Measurements from ENCODE around the gene PPM1H.

Gene PPM1H

DNA sequence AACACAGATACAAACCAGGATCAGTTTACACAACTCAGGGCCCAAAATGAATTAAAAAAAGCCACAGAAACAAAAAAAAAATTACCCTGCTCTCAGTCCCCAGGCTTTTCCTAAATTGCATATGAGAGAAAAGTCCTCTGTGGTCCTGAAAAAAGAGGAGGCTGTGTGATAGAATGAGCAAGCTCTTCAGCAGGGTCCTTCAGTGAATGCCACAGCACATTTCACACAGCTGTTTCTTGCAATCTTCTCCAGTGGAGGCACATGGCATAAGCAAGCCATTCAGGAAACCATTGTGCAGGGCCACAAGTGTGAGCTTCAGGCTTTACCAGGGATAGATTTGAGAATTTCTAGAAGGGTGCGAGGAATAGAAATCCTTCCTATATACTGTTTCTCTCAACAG lies 168.5 kb downstream of the PPM1H start:
- TF ChIP-seq RAD21 (IDR thresholded peaks at IDR 0.05; ENCODE audit: low read depth), result no peak

DNA sequence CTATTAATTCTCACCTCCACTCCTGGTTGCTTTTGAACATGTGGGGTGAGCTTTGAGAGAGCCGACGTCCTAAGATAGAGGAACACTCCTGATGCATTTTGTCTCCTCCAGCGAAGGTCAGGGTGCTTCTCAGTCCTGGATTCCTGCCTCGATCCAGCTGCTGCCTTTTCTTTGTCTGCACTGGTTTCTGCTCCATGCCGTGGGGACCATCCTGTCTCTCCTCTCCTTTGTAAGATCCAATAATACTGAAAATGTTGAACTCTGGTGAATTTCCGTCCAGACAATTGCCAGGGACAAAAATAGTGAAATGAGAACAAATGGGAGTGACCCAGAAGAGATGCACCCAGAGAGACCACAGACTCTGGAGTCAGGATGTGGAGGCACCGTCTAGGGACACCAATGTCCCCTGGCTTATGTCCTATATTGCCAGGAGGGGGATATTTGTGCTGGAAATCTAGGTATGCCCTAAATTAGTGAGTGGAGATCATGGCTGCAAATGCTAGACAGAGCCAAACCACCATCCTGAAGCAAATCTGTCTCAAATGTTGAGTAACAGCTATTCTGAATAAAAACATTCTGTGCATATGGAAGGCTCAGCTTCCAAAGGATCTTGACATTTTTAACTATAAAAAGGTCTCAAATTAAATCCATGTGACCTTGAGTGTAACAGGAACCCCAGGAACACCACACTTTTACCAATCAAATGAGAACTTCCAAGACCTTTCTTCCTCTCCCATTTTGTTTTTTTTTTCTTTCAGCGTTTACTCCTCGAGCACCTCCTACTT lies 170.9 kb downstream of the PPM1H start:
- TF ChIP-seq YY1 (IDR thresholded peaks at IDR 0.05; ENCODE audit: low read depth), result no peak
- no peak for TF ChIP-seq TAF1 (IDR thresholded peaks at IDR 0.05; ENCODE audit: low read depth)
- TF ChIP-seq, protein P1, sequence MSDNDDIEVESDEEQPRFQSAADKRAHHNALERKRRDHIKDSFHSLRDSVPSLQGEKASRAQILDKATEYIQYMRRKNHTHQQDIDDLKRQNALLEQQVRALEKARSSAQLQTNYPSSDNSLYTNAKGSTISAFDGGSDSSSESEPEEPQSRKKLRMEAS (IDR thresholded peaks at IDR 0.05), result no peak
- TF ChIP-seq TCF12 (IDR thresholded peaks at IDR 0.05; ENCODE audit: low read depth), result no peak
- no peak for TF ChIP-seq TEAD4 (IDR thresholded peaks at IDR 0.05)
- no peak for TF ChIP-seq CREB1 (IDR thresholded peaks at IDR 0.05; ENCODE audit: low read depth)
- no peak for TF ChIP-seq FOXM1 (IDR thresholded peaks at IDR 0.05; ENCODE audit: borderline replicate concordance, low read depth)
- TF ChIP-seq, protein P2, sequence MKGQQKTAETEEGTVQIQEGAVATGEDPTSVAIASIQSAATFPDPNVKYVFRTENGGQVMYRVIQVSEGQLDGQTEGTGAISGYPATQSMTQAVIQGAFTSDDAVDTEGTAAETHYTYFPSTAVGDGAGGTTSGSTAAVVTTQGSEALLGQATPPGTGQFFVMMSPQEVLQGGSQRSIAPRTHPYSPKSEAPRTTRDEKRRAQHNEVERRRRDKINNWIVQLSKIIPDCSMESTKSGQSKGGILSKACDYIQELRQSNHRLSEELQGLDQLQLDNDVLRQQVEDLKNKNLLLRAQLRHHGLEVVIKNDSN (IDR thresholded peaks at IDR 0.05), result no peak
- TF ChIP-seq CEBPB (IDR thresholded peaks at IDR 0.05), result no peak
- TF ChIP-seq NFIC (IDR thresholded peaks at IDR 0.05), result no peak
- TF ChIP-seq EP300 (IDR thresholded peaks at IDR 0.05; ENCODE audit: borderline replicate concordance), result no peak
- TF ChIP-seq RAD21 (IDR thresholded peaks at IDR 0.05; ENCODE audit: low read depth), result no peak
- TF ChIP-seq, protein P3, sequence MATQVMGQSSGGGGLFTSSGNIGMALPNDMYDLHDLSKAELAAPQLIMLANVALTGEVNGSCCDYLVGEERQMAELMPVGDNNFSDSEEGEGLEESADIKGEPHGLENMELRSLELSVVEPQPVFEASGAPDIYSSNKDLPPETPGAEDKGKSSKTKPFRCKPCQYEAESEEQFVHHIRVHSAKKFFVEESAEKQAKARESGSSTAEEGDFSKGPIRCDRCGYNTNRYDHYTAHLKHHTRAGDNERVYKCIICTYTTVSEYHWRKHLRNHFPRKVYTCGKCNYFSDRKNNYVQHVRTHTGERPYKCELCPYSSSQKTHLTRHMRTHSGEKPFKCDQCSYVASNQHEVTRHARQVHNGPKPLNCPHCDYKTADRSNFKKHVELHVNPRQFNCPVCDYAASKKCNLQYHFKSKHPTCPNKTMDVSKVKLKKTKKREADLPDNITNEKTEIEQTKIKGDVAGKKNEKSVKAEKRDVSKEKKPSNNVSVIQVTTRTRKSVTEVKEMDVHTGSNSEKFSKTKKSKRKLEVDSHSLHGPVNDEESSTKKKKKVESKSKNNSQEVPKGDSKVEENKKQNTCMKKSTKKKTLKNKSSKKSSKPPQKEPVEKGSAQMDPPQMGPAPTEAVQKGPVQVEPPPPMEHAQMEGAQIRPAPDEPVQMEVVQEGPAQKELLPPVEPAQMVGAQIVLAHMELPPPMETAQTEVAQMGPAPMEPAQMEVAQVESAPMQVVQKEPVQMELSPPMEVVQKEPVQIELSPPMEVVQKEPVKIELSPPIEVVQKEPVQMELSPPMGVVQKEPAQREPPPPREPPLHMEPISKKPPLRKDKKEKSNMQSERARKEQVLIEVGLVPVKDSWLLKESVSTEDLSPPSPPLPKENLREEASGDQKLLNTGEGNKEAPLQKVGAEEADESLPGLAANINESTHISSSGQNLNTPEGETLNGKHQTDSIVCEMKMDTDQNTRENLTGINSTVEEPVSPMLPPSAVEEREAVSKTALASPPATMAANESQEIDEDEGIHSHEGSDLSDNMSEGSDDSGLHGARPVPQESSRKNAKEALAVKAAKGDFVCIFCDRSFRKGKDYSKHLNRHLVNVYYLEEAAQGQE (IDR thresholded peaks at IDR 0.05; ENCODE audit: low read depth), result no peak
- no peak for TF ChIP-seq EGR1 (IDR thresholded peaks at IDR 0.05)
- TF ChIP-seq ZBTB7A (IDR thresholded peaks at IDR 0.05; ENCODE audit: low read depth), result no peak

DNA sequence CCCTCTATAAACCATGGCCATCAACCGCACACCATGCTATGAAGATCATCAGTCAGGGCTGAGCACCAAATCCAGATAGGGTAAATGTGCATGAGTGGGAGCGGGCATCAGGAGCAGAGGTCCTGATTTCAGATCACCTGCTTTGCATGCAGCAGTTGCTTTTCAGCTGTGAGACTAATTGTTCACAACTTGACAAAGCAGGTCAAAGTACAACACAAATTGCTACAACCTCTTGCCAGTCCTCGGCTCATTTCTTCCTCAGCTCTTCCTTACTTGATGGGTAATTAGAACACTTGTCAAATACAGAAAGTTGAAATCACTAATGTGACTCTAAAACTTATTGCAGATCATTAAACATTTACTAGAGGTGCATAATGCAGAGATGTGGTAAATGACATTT lies 171.6 kb downstream of the PPM1H start:
- TF ChIP-seq RAD21 (IDR thresholded peaks at IDR 0.05; ENCODE audit: low read depth) (no peak), FOXM1 (IDR thresholded peaks at IDR 0.05; ENCODE audit: borderline replicate concordance, low read depth) (no peak), ZBTB7A (IDR thresholded peaks at IDR 0.05; ENCODE audit: low read depth) (no peak), EGR1 (IDR thresholded peaks at IDR 0.05) (no peak)
- TF ChIP-seq, protein P3 (IDR thresholded peaks at IDR 0.05; ENCODE audit: low read depth), result no peak

DNA sequence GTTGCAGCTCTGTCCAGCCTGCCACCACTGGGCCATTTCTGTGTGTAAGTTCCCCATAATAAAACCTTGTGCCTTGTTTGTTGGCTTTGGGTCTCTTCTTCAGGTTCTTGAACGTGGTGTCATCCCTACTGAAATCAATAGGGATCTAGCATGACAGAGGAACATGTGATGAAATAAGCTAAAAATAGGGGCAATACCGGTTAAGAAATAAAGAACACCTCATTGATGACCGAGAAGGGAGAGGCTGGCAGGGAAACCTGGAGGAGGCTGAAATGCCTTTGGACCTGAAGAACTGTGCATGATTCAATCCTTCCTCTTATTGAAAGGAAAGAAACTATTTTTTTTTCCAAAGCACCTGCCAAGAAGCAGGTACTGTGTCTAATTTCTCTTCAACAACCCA lies 172.3 kb downstream of the PPM1H start:
- TF ChIP-seq, protein P3 (IDR thresholded peaks at IDR 0.05; ENCODE audit: low read depth), result no peak
- TF ChIP-seq EP300 (IDR thresholded peaks at IDR 0.05; ENCODE audit: borderline replicate concordance) (no peak), NFIC (IDR thresholded peaks at IDR 0.05) (no peak), CEBPB (IDR thresholded peaks at IDR 0.05) (no peak), TAF1 (IDR thresholded peaks at IDR 0.05; ENCODE audit: low read depth) (no peak), FOXM1 (IDR thresholded peaks at IDR 0.05; ENCODE audit: borderline replicate concordance, low read depth) (no peak), ZBTB7A (IDR thresholded peaks at IDR 0.05; ENCODE audit: low read depth) (no peak), TEAD4 (IDR thresholded peaks at IDR 0.05) (no peak), CREB1 (IDR thresholded peaks at IDR 0.05; ENCODE audit: low read depth) (no peak), EGR1 (IDR thresholded peaks at IDR 0.05) (no peak), YY1 (IDR thresholded peaks at IDR 0.05; ENCODE audit: low read depth) (no peak), RAD21 (IDR thresholded peaks at IDR 0.05; ENCODE audit: low read depth) (no peak)
- TF ChIP-seq, protein P2 (IDR thresholded peaks at IDR 0.05), result no peak
- TF ChIP-seq, protein P1 (IDR thresholded peaks at IDR 0.05), result no peak

Data from Ishikawa (cell line).